Naive B cell (primary cell): Measurements from ENCODE around the gene GRAMD1C. TPM values are rescaled to one million over a fixed set of nuclear protein-coding genes. Genes with fewer than 3 reads are reported as not detected.

Experiments used
- ATAC-seq, 2 donors: fragments of 150-1000 bp; cut with Tn5 transposase; 2 replicates each; pipeline ENCODE4 v1.10.0; 2021; ENCODE audit warnings: low read depth in 2 of 2, mild to moderate bottlenecking in 2 of 2, moderate library complexity in 2 of 2
- DNase-seq: peaks from one replicate; pipeline ENCODE4 v3.0.0; 2022
- H3K27ac Mint-ChIP-seq, 6 donors: one replicate each; pipeline ENCODE4 v1.8.0; 2020 to 2022; ENCODE audit warnings: mild to moderate bottlenecking in 6 of 6, mixed read lengths in 6 of 6, moderate library complexity in 5 of 6, inconsistent platforms in 2 of 6
- H3K27me3 Mint-ChIP-seq, 3 donors: one replicate each; pipeline ENCODE4 v1.8.0; 2021 to 2022; ENCODE audit warnings: mixed read lengths in 3 of 3, mild to moderate bottlenecking in 1 of 3
- H3K36me3 Mint-ChIP-seq, 2 donors: one replicate each; pipeline ENCODE4 v1.8.0; 2020 to 2022; ENCODE audit warnings: mixed read lengths in 2 of 2, inconsistent platforms in 1 of 2, mild to moderate bottlenecking in 1 of 2
- H3K4me1 Mint-ChIP-seq, 3 donors: one replicate each; pipeline ENCODE4 v1.8.0; 2020 to 2022; ENCODE audit warnings: mixed read lengths in 3 of 3, inconsistent platforms in 1 of 3, mild to moderate bottlenecking in 1 of 3, moderate library complexity in 1 of 3
- H3K4me3 Mint-ChIP-seq, 8 donors: one replicate each; pipeline ENCODE4 v1.8.0; 2020 to 2022; ENCODE audit warnings: mild to moderate bottlenecking in 8 of 8, mixed read lengths in 8 of 8, moderate library complexity in 8 of 8, inconsistent platforms in 2 of 8
- H3K9me3 Mint-ChIP-seq, 7 donors: one replicate each; pipeline ENCODE4 v1.8.0; 2020 to 2022; ENCODE audit warnings: mixed read lengths in 7 of 7, mild to moderate bottlenecking in 5 of 7, inconsistent platforms in 2 of 7, moderate library complexity in 1 of 7
- polyA plus RNA-seq, 6 donors: library from polyadenylated mRNA; unstranded; fragments of 300-500 nt; fragmentation: Illumina TruSeq; gene quantifications; one replicate each; pipeline ENCODE4 v1.2.3, GENCODE V29; 2021; ENCODE audit warnings: low read depth in 6 of 6

Gene GRAMD1C
- 1 to 10 TPM; 1.8 to 7.4 (median 4.2) TPM for polyA plus RNA-seq

GRCh38 chr3:113838631-113839209, at the start of gene GRAMD1C:
Gene GRAMD1C (plus strand): TSS chr3:113838788. CDS start chr3:113838910, 122 bp downstream.
- Mint-ChIP-seq H3K4me1 (peaks cover 7 to 31% (median 13%) of the 10 kb centered on the region in 3 donors), H3K27me3 (no peaks in the 10 kb centered on the region), H3K27ac (peak within 1 kb of the TSS in 5 of 6 donors; percentile 28 to 91 (median 42)), H3K9me3 (no peaks in the 10 kb centered on the region), H3K36me3 (no peaks in the 10 kb centered on the region), H3K4me3 (peak within 1 kb of the TSS; percentile 84 to 92 (median 88))
- ATAC-seq (peak; percentile 98 to 99), DNase-seq (peak; percentile 83)

GRCh38 chr3:113791381-113791780, 47.2 kb upstream of the GRAMD1C start:
- ATAC-seq (no peak), DNase-seq (no peak)
- peaks cover 17 to 18% of the 10 kb centered on the region in 2 donors for H3K36me3 Mint-ChIP-seq
- peaks cover 0 to 4% (median 0%) of the 10 kb centered on the region in 3 donors for H3K4me1 Mint-ChIP-seq
- no peak overlapping the region for H3K4me3 Mint-ChIP-seq
- H3K9me3 Mint-ChIP-seq, result no peaks in the 10 kb centered on the region
- H3K27me3 Mint-ChIP-seq, result no peaks in the 10 kb centered on the region
- peak overlapping the region in 2 of 6 donors; percentile 69 to 78 for H3K27ac Mint-ChIP-seq

DNA sequence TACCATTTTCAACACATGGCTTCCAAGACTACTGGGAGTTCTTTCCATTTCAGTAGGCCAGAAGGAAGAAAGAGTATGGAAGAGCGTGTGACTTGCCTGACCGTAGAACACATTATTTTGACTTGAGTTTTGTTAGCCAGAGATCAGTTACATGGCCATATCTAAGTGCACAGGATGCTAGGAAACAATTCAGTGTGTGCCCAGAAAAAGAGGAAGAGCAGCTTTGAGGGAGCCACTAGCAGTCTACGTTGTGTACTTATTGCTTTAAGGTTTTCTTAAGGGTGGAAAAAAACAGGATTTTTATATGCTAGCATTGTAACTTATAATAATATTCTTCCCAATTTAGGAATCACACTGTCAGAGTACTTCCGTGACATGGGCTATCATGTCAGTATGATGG, 44.1 kb upstream of the GRAMD1C start:
- DNase-seq (no peak), ATAC-seq (no peak)
- Mint-ChIP-seq H3K36me3 (peaks cover 15 to 22% of the 10 kb centered on the region in 2 donors), H3K9me3 (no peaks in the 10 kb centered on the region), H3K27me3 (no peaks in the 10 kb centered on the region), H3K4me1 (peaks cover 0 to 4% (median 0%) of the 10 kb centered on the region in 3 donors), H3K4me3 (no peak overlapping the region), H3K27ac (peak overlapping the region in 1 of 6 donors; percentile 2)

DNA sequence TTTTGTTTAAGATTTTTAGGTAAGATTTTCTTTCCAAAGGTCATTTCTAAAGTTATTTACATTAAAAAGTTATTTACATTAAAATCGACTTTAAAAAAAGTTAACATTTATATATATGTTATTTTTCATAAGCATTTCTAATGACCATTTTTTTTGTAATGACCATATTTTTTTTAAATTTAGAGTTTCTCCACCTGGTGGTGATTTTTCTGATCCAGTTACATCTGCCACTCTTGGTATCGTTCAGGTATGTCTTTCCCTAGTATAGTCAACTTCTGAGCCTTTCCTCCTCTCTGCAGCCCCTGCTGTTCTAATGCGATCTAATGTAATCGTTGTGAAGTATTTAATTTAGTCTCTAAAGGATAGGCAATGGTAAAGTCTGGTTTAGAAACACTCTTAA, 42.9 kb upstream of the GRAMD1C start:
- Mint-ChIP-seq H3K9me3 (no peaks in the 10 kb centered on the region), H3K27me3 (no peaks in the 10 kb centered on the region), H3K4me3 (no peak overlapping the region), H3K4me1 (peaks cover 0 to 4% (median 0%) of the 10 kb centered on the region in 3 donors), H3K36me3 (peaks cover 23 to 24% of the 10 kb centered on the region in 2 donors), H3K27ac (peak overlapping the region in 2 of 6 donors; percentile 47 to 63)
- ATAC-seq, result no peak
- DNase-seq, result no peak

GRCh38 chr3:113802795-113803455, 35.7 kb upstream of the GRAMD1C start:
- H3K27me3 Mint-ChIP-seq, result no peaks in the 10 kb centered on the region
- DNase-seq, result no peak
- peak overlapping the region in 1 of 8 donors; percentile 11 for H3K4me3 Mint-ChIP-seq
- peaks cover 32 to 43% of the 10 kb centered on the region in 2 donors for H3K36me3 Mint-ChIP-seq
- H3K27ac Mint-ChIP-seq, result peak overlapping the region in 5 of 6 donors; percentile 18 to 97 (median 88)
- ATAC-seq, result peak in 1 of 2 donors; percentile 33
- no peaks in the 10 kb centered on the region for H3K9me3 Mint-ChIP-seq
- H3K4me1 Mint-ChIP-seq, result peaks cover 4 to 15% (median 14%) of the 10 kb centered on the region in 3 donors

DNA sequence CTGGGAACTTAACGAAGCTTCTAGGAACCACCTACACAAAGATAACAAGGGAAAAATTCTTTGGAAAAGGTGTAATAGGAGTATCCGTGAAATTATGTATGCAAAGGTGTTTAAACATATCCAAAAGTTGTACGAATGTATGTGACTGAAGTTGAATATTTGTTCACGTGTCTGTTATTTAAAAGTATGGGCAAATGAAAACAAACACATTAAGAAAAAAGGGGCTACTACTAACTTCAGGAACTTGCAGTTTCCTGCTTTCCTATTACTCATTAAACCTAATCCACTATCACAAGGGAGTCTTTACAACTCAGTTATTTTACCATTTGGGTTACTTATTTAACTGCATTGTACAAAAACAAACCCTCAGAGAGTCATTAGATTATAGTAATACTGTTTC, 33.9 kb upstream of the GRAMD1C start:
- ATAC-seq, result no peak
- Mint-ChIP-seq H3K27ac (peak overlapping the region in 1 of 6 donors; percentile 19), H3K27me3 (no peaks in the 10 kb centered on the region), H3K9me3 (no peaks in the 10 kb centered on the region), H3K36me3 (peaks cover 29 to 37% of the 10 kb centered on the region in 2 donors), H3K4me1 (peaks cover 4 to 15% (median 14%) of the 10 kb centered on the region in 3 donors), H3K4me3 (no peak overlapping the region)
- no peak for DNase-seq

- H3K27ac Mint-ChIP-seq, result no peak overlapping the region
- H3K36me3 Mint-ChIP-seq, result peaks cover 30 to 33% of the 10 kb centered on the region in 2 donors
- H3K27me3 Mint-ChIP-seq, result no peaks in the 10 kb centered on the region
- ATAC-seq, result no peak
- H3K4me1 Mint-ChIP-seq, result peaks cover 4 to 15% (median 14%) of the 10 kb centered on the region in 3 donors
- no peak overlapping the region for H3K4me3 Mint-ChIP-seq
- H3K9me3 Mint-ChIP-seq, result no peaks in the 10 kb centered on the region
- DNase-seq, result no peak
Measured at GRCh38 chr3:113805249-113805648, 33.3 kb upstream of the GRAMD1C start.

- H3K4me3 Mint-ChIP-seq, result no peak overlapping the region
- H3K27me3 Mint-ChIP-seq, result no peaks in the 10 kb centered on the region
- no peaks in the 10 kb centered on the region for H3K4me1 Mint-ChIP-seq
- ATAC-seq (no peak), DNase-seq (no peak)
- H3K9me3 Mint-ChIP-seq, result peaks cover 0 to 2% (median 0%) of the 10 kb centered on the region in 7 donors
- peak overlapping the region in 1 of 6 donors; percentile 61 for H3K27ac Mint-ChIP-seq
- peaks cover 6 to 8% of the 10 kb centered on the region in 2 donors for H3K36me3 Mint-ChIP-seq
Measured at GRCh38 chr3:113812854-113813253, 25.7 kb upstream of the GRAMD1C start.

- H3K27me3 Mint-ChIP-seq, result no peaks in the 10 kb centered on the region
- DNase-seq (no peak), ATAC-seq (no peak)
- H3K4me3 Mint-ChIP-seq, result no peak overlapping the region
- no peaks in the 10 kb centered on the region for H3K9me3 Mint-ChIP-seq
- H3K4me1 Mint-ChIP-seq, result peaks cover 2 to 5% (median 3%) of the 10 kb centered on the region in 3 donors
- H3K27ac Mint-ChIP-seq, result peak overlapping the region in 2 of 6 donors; percentile 21 to 49
- H3K36me3 Mint-ChIP-seq, result no peaks in the 10 kb centered on the region
Measured at GRCh38 chr3:113819866-113820265, 18.7 kb upstream of the GRAMD1C start.

DNA sequence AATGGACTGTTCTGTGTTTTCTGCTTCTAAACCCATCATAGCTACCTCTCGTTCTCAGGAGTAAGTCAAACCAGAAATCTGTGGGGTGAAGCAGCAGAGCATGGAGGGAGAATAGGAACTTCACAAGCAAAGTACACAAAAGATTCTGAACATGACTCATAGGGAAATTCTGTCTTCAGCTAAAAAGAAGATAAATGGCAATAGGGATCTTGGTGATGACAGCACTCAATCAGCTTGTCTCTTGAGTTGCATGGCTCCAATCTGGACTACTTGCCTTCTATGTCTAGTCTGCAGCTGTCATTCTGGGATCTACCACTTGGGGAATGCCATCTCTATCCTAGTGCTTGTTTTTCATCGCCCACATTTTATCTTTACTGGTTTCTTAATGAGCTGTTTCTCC, 13.5 kb upstream of the GRAMD1C start:
- no peak for DNase-seq
- no peaks in the 10 kb centered on the region for H3K36me3 Mint-ChIP-seq
- H3K4me1 Mint-ChIP-seq, result peaks cover 25 to 47% (median 32%) of the 10 kb centered on the region in 3 donors
- peak overlapping the region in 2 of 8 donors; percentile 21 to 27 for H3K4me3 Mint-ChIP-seq
- H3K27ac Mint-ChIP-seq, result peak overlapping the region in 2 of 6 donors; percentile 19 to 44
- H3K27me3 Mint-ChIP-seq, result no peaks in the 10 kb centered on the region
- peaks cover 0 to 4% (median 2%) of the 10 kb centered on the region in 7 donors for H3K9me3 Mint-ChIP-seq
- peak; percentile 54 to 68 for ATAC-seq

DNA sequence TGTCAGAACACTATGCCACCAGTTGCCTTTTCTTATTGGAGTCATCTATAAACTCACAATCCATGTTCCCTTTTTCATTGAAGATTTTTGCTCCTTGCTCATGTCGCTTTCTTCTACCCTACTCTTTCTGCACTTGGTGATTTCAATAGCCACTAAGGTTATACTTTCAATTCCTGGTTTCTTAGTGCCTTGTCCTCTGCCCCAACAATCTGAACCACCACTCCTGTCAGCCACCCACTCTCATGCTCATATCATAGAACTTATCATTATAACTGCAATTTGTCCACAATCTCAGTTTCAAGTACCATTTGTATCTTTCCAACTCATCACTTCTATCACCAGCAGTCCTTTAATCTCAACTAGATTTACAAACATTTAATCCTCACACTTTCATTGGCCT, 10.0 kb upstream of the GRAMD1C start:
- Mint-ChIP-seq H3K9me3 (peaks cover 4 to 28% (median 13%) of the 10 kb centered on the region in 7 donors), H3K27ac (peak overlapping the region; percentile 0 to 54 (median 8)), H3K4me1 (peaks cover 43 to 79% (median 59%) of the 10 kb centered on the region in 3 donors)

GRCh38 chr3:113829576-113830354, 8.8 kb upstream of the GRAMD1C start:
- ATAC-seq (peak; percentile 25 to 64), DNase-seq (no peak)
- H3K4me1 Mint-ChIP-seq, result peaks cover 41 to 76% (median 57%) of the 10 kb centered on the region in 3 donors

More for the DNA sequence above, 10.0 kb upstream of the GRAMD1C start:
- Mint-ChIP-seq H3K36me3 (peaks cover 6 to 10% of the 10 kb centered on the region in 2 donors), H3K4me3 (peak overlapping the region in 5 of 8 donors; percentile 0 to 32 (median 12)), H3K27me3 (no peaks in the 10 kb centered on the region)
- peak in 1 of 2 donors; percentile 35 for ATAC-seq
- no peak for DNase-seq

DNA sequence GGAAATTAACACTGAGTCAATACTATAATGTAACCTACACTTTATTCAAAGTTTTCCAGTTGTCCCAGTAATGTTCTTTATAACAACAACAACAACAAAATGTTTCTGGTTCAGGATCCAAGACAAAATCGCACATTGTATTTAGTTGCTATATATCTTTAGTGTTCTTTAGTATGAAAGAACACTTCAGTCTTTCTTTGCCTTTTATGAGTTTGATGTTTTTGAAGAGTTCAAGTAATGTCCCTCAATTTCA, 7.6 kb upstream of the GRAMD1C start:
- Mint-ChIP-seq H3K27ac (peak overlapping the region in 5 of 6 donors; percentile 17 to 93 (median 84)), H3K4me1 (peaks cover 36 to 65% (median 49%) of the 10 kb centered on the region in 3 donors)
- no peak for DNase-seq

More at GRCh38 chr3:113829576-113830354, 8.8 kb upstream of the GRAMD1C start:
- H3K27me3 Mint-ChIP-seq, result no peaks in the 10 kb centered on the region
- peaks cover 4 to 28% (median 13%) of the 10 kb centered on the region in 7 donors for H3K9me3 Mint-ChIP-seq
- peak overlapping the region in 5 of 6 donors; percentile 17 to 84 (median 53) for H3K27ac Mint-ChIP-seq
- peak overlapping the region in 7 of 8 donors; percentile 24 to 79 (median 61) for H3K4me3 Mint-ChIP-seq
- peaks cover 6 to 10% of the 10 kb centered on the region in 2 donors for H3K36me3 Mint-ChIP-seq

More for the DNA sequence above, 7.6 kb upstream of the GRAMD1C start:
- Mint-ChIP-seq H3K9me3 (peaks cover 4 to 28% (median 13%) of the 10 kb centered on the region in 7 donors), H3K4me3 (peak overlapping the region; percentile 21 to 82 (median 60)), H3K36me3 (peaks cover 6 to 10% of the 10 kb centered on the region in 2 donors), H3K27me3 (no peaks in the 10 kb centered on the region)
- ATAC-seq, result no peak
